ENCODE results near the gene CYP2D6.
"Not testable (repeated sequence)": the region's sequence is repeated elsewhere in the genome, so short reads cannot be mapped to it uniquely, and the experiment has no call there.

CYP2D6 gene

DNA sequence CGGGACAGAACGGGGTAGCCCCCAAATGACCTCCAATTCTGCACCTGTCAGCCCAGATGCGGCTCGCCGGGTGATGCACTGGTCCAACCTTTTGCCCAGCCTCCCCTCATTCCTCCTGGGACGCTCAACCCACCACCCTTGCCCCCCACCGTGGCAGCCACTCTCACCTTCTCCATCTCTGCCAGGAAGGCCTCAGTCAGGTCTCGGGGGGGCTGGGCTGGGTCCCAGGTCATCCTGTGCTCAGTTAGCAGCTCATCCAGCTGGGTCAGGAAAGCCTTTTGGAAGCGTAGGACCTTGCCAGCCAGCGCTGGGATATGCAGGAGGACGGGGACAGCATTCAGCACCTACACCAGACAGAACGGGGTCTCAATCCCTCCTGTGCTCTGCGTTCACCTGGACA lies 2.6 kb downstream of the CYP2D6 start:
- not testable (repeated sequence) for H3K36me3 ChIP-seq (ENCODE audit: insufficient read depth, low read length); H3K27me3 ChIP-seq (ENCODE audit: insufficient read depth, low read length); H2AFZ ChIP-seq (ENCODE audit: low read length); H3K9ac ChIP-seq (ENCODE audit: low read length); H3K9me3 ChIP-seq (ENCODE audit: low read length); H3K27ac ChIP-seq (ENCODE audit: low read depth, low read length, poor library complexity, severe bottlenecking); H3K9me2 ChIP-seq (ENCODE audit: low read depth, low read length); H3K4me1 ChIP-seq (ENCODE audit: insufficient read depth, low read length, severe bottlenecking); H3F3A ChIP-seq (ENCODE audit: insufficient read depth, low read length); H4K20me1 ChIP-seq (ENCODE audit: insufficient read depth, low read length); H3K4me3 ChIP-seq (ENCODE audit: low read depth, low read length, poor library complexity, severe bottlenecking); H3K79me2 ChIP-seq (ENCODE audit: insufficient read depth, low read length); H3K4me2 ChIP-seq (ENCODE audit: low read length)

DNA sequence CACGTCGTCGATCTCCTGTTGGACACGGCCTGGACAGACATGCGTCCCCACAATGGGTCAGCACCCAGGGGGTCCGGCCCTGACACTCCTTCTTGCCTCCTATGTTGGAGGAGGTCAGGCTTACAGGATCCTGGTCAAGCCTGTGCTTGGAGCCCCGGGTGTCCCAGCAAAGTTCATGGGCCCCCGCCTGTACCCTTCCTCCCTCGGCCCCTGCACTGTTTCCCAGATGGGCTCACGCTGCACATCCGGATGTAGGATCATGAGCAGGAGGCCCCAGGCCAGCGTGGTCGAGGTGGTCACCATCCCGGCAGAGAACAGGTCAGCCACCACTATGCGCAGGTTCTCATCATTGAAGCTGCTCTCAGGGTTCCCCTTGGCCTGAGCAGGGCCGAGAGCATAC lies 3.0 kb downstream of the CYP2D6 start:
- Histone ChIP-seq H4K20me1 (ENCODE audit: insufficient read depth, low read length) (no peaks in the 10 kb centered on the region), H3K36me3 (ENCODE audit: insufficient read depth, low read length) (no peaks in the 10 kb centered on the region), H3K9me2 (ENCODE audit: low read depth, low read length) (no peaks in the 10 kb centered on the region)

DNA sequence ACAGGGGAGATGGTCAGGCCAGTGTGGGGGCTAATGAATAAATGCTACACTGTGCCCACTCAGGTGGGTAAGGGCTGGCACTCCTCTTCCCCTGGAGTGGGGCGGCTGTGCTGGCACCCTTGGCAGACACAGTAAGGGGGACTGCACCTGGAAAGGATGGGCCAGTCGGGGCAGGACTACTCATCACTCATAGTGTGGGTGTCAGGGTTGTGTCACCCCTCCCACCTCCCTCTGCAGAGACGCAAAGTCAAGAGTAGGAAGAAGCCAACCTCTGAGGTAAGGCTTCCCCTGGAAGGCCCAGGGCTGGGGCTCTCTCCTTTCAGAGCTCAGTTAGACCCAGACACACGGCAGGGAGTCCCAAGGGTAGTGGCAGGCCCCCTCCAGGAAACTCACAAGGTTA lies 7.1 kb downstream of the CYP2D6 start:
- H3K4me3 ChIP-seq (ENCODE audit: low read depth, low read length, poor library complexity, severe bottlenecking); H2AFZ ChIP-seq (ENCODE audit: low read length); H3K4me2 ChIP-seq (ENCODE audit: low read length); H3K9me3 ChIP-seq (ENCODE audit: low read length); H4K20me1 ChIP-seq (ENCODE audit: insufficient read depth, low read length); H3K27ac ChIP-seq (ENCODE audit: low read depth, low read length, poor library complexity, severe bottlenecking); H3K9ac ChIP-seq (ENCODE audit: low read length); H3K27me3 ChIP-seq (ENCODE audit: insufficient read depth, low read length); H3F3A ChIP-seq (ENCODE audit: insufficient read depth, low read length); H3K79me2 ChIP-seq (ENCODE audit: insufficient read depth, low read length); H3K9me2 ChIP-seq (ENCODE audit: low read depth, low read length); H3K36me3 ChIP-seq (ENCODE audit: insufficient read depth, low read length): not testable (repeated sequence)
- H3K4me1 ChIP-seq (ENCODE audit: insufficient read depth, low read length, severe bottlenecking), result peaks cover 17% of the 10 kb centered on the region

More for the DNA sequence above, 3.0 kb downstream of the CYP2D6 start:
- no peak overlapping the region for H3K9ac ChIP-seq (ENCODE audit: low read length)
- no peak overlapping the region for H3K4me2 ChIP-seq (ENCODE audit: low read length)
- TF ChIP-seq EZH2 (IDR thresholded peaks at IDR 0.05; ENCODE audit: borderline replicate concordance, low read length), result no peak
- TF ChIP-seq, protein P1, sequence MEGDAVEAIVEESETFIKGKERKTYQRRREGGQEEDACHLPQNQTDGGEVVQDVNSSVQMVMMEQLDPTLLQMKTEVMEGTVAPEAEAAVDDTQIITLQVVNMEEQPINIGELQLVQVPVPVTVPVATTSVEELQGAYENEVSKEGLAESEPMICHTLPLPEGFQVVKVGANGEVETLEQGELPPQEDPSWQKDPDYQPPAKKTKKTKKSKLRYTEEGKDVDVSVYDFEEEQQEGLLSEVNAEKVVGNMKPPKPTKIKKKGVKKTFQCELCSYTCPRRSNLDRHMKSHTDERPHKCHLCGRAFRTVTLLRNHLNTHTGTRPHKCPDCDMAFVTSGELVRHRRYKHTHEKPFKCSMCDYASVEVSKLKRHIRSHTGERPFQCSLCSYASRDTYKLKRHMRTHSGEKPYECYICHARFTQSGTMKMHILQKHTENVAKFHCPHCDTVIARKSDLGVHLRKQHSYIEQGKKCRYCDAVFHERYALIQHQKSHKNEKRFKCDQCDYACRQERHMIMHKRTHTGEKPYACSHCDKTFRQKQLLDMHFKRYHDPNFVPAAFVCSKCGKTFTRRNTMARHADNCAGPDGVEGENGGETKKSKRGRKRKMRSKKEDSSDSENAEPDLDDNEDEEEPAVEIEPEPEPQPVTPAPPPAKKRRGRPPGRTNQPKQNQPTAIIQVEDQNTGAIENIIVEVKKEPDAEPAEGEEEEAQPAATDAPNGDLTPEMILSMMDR (IDR thresholded peaks at IDR 0.05; ENCODE audit: low read length), result no peak
- no peaks in the 10 kb centered on the region for H3K79me2 ChIP-seq (ENCODE audit: insufficient read depth, low read length)
- no peaks in the 10 kb centered on the region for H3K4me1 ChIP-seq (ENCODE audit: insufficient read depth, low read length, severe bottlenecking)
- H2AFZ ChIP-seq (ENCODE audit: low read length), result no peak overlapping the region
- no peaks in the 10 kb centered on the region for H3F3A ChIP-seq (ENCODE audit: insufficient read depth, low read length)
- no peak overlapping the region for H3K4me3 ChIP-seq (ENCODE audit: low read depth, low read length, poor library complexity, severe bottlenecking)
- no peaks in the 10 kb centered on the region for H3K9me3 ChIP-seq (ENCODE audit: low read length)
- 0 out of 2 replicates have a peak, but pooled peaks cover 4% of the 10 kb centered on the region for H3K27me3 ChIP-seq (ENCODE audit: insufficient read depth, low read length)
- no peak overlapping the region for H3K27ac ChIP-seq (ENCODE audit: low read depth, low read length, poor library complexity, severe bottlenecking)

DNA sequence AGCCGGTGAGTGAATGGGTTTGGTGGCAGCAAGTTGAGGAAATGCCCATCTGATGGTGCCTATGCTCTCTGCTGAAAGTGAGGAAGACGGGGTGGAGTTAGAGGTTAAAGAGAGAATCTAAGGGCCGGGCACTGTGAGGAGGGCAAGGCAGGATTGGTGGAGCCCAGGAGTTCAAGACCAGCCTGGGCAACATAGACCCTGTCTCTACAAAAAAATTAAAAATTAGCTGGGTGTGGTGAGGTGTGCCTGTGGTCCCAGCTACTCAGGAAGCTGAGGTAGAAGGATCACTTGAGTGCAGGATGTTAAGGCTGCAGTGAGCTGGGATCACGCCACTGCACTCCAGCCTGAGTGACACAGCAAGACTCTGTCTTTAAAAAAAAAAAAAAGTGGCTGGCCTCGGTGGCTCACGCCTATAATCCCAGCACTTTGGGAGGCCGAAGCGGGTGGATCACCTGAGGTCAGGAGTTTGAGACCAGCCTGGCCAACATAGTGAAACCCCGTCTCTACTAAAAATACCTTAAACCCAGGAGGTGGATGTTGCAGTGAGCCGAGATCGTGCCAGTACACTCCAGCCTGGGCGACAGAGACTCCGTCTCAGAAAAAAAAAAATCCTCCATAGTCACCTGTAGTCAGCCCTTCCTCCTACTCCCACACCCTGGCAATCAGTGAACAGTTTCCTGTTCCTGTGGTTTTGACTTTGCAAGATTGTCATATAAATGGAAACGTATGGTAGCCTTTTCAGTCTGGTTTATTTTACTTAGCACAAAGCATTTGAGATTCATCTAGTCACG lies 10.2 kb downstream of the CYP2D6 start:
- not testable (repeated sequence) for H2AFZ ChIP-seq (ENCODE audit: low read length); H3K27ac ChIP-seq (ENCODE audit: low read depth, low read length, poor library complexity, severe bottlenecking); H3K36me3 ChIP-seq (ENCODE audit: insufficient read depth, low read length)

More for the DNA sequence above, 10.2 kb downstream of the CYP2D6 start:
- peaks cover 17% of the 10 kb centered on the region for H3K4me1 ChIP-seq (ENCODE audit: insufficient read depth, low read length, severe bottlenecking)
- not testable (repeated sequence) for H4K20me1 ChIP-seq (ENCODE audit: insufficient read depth, low read length); H3F3A ChIP-seq (ENCODE audit: insufficient read depth, low read length); H3K9me3 ChIP-seq (ENCODE audit: low read length); H3K9ac ChIP-seq (ENCODE audit: low read length); H3K9me2 ChIP-seq (ENCODE audit: low read depth, low read length); H3K27me3 ChIP-seq (ENCODE audit: insufficient read depth, low read length); H3K4me3 ChIP-seq (ENCODE audit: low read depth, low read length, poor library complexity, severe bottlenecking); H3K79me2 ChIP-seq (ENCODE audit: insufficient read depth, low read length)
- peak overlapping the region; percentile 18; the same call in 1 of the 2 replicates for H3K4me2 ChIP-seq (ENCODE audit: low read length)

Measured in OCI-LY1 (cell line).